ENCODE results near the gene LINGO3.
A peak's percentile ranks its signal among the peaks of the same experiment; 100 is the strongest.

- TF ChIP-seq, protein P1, sequence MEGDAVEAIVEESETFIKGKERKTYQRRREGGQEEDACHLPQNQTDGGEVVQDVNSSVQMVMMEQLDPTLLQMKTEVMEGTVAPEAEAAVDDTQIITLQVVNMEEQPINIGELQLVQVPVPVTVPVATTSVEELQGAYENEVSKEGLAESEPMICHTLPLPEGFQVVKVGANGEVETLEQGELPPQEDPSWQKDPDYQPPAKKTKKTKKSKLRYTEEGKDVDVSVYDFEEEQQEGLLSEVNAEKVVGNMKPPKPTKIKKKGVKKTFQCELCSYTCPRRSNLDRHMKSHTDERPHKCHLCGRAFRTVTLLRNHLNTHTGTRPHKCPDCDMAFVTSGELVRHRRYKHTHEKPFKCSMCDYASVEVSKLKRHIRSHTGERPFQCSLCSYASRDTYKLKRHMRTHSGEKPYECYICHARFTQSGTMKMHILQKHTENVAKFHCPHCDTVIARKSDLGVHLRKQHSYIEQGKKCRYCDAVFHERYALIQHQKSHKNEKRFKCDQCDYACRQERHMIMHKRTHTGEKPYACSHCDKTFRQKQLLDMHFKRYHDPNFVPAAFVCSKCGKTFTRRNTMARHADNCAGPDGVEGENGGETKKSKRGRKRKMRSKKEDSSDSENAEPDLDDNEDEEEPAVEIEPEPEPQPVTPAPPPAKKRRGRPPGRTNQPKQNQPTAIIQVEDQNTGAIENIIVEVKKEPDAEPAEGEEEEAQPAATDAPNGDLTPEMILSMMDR (IDR thresholded peaks at IDR 0.05): peak in 1 of 3 experiments; percentile 8
- no peak for TF ChIP-seq POLR2A (IDR thresholded peaks at IDR 0.05)
Observed at GRCh38 chr19:2328401-2329148, 20.6 kb upstream of the LINGO3 start, which contains the start of the genes LSM7 and SPPL2B.

Data from testis (tissue), 2 donors.